Measurements from ENCODE around the gene CD163L1.
"Not testable (repeated sequence)": the region's sequence is repeated elsewhere in the genome, so short reads cannot be mapped to it uniquely, and the experiment has no call there.

The CD163L1 gene

DNA sequence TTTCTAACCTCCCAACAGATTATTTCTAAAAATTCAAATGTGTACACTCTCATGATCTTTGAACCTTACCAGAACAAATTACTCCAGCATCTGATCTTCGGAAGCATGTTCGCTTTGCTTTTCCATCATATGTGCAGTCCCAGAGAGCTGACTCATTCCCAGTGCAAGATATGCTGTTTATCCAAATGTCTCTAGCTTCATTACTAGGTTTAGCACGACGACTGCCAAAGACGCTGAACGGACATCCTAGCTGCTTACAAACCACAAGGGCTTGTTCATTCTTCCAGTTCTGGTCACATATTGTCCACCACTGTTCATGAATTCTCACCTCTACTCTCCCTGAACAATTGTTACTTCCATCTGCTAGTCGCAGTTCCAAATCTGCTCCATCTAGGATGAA is 40.5 kb downstream of the CD163L1 start:
- no peak for DNase-seq

DNA sequence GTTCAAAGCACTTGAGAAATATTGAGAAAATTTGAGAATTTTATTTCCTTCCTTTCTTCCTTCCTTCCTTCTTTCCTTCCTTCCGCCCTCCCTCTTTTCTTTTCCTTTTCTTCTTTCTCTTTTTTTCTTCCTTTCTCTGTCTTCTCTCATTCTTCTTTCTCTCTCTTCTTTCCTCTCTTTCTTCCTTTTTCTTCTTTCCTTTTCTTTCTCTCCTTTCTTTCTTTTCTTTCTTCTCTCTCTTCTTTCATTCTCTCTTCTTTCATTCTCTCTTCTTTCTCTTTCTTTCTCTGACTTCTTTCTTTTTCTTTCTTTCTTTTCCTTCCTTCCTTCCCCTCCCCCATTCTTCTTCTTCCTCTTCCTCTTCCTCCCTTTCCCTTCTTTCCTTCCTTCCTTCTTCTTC is 44.9 kb downstream of the CD163L1 start:
- no peak for DNase-seq

DNA sequence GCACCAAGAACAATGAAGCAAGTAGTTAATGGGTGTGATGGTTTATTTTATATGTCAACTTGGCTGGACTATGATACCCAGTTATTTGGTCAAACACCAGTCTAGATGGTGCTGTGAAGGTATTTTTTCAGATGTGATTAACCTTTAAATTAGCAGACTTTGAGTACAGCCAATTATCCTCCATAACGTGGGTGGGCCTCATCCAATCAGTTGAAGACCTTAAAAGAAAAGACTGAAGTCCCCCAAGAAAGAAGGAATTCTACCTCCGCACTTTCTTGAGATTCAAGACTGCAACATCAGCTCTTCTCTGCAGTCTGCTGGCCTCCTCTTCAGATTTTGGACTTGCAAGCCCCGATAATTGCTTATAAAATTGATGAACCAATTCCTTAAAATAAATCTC is 47.5 kb downstream of the CD163L1 start:
- DNase-seq: no peak

DNA sequence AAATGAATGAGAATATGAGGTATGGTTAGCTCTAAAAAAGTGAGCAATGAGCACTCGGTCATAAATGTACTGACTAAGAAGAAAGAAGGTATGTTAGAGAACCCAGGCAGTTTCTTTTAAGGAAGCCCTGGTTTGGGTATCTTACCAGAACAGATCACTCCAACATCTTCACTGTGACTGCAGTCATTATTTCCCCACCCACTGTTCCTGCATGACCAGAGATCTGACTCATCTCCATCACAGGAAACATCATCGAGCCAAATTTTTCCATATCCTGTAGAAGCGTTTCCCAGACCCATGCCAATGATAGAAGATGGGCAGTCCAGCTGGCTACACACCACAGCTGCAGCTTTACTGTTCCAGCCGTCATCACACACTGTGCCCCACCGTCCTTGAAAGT is 48.0 kb downstream of the CD163L1 start:
- no peak for DNase-seq

DNA sequence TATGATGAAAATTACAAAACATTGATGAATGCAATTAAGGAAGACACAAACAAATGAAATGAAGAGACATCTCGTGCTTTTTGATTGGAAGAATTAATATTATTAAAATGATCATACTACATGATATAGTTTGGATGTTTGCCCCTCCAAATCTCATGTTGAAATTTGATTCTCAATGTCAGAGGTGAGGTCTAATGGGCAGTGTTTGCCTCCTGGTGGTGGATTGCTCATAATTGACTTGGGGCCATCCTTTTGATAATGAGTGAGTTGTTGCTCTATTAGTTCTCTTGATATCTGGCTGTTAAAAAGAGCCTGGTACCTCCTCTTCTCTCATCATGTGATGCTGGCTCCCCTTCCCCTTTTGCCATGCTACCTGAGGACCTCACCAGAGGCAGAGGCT is 56.7 kb downstream of the CD163L1 start:
- DNase-seq: no peak

DNA sequence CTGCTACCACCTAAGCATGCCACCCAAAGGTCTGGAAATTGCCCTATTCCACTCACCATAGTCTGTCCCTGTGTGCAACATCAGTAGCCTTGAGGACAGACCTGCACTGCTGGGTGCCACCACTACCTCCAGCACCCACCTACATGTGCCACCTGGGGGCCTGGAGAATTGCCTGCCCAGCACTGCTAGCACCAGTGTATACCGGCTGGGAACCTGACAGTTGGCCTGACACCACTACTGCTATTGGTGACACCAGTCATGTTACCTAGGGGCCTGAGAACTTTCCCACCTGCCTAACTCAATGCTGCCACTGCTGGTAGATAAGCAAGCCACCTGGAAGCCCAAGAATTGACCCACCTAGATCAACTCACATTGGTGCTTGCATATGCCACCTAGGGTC is 60.8 kb downstream of the CD163L1 start:
- DNase-seq: no peak

DNA sequence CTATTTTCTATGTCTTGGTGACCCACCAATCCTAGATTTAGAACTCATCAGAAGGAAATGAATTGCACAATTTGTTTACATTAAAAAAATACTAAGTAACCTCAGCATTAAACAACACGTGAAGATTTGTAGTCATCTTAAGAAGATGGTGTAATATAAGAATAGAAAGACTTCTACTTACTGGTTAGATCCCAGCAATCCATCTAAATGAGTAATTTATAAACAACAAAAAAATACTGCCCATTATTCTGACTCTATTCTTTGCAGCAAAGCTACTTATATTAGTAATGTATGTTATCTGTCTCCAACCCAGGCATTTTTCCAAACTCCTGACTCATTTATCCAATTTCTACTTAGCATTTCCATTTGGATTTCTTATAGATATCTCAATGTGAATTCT is 67.8 kb downstream of the CD163L1 start:
- DNase-seq: no peak

DNA sequence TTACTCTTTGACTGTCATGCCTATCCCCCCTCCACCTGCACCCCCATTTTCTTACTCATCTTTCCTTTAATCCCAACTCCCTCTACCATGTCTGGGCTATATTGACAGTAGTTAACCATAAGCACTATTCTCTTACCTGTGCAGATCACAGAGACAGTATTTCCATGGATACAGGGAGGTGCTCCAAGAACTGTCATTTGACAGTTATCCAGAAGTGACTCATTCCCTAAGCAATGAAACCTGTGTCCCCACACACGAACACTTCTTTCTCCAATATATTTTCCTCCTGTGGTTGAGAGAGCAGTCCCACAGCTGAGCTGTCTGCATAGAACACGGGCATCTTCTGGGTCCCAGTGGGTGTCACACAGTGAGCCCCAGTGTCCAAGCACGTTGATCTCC is 68.8 kb downstream of the CD163L1 start:
- DNase-seq: no peak

DNA sequence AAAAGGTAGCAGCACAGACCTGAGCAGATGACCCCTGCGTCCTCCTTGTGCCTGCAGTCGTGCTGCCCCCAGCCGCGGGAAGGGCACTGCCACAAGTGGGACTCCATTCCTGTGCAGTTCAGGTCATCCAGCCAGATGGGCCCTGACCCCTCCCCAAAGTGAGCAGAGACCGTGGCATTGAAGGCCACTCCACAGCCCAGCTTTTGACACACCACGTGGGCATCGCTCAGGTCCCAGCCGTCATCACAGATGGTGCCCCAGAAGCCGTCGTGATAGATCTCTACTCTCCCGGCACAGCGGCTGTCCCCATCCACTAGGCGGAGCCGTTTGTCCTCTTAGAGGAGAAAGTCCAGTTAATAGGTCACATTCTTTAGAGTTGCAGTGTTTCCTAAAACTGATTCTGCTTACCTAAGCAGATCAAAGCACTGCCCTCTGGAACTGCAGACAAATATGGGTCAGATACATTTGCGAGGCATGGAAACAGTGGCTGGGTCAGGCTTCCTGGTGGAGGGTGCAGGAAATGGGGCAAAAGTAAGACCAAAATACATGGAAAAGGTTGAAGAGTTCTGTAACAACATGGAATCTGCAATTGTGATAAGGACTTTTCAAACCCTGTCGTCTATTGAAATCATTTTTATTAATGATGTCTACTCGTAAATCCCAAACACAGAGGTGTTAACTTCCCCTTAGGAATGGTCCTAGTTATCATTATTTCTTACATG is 69.4 kb downstream of the CD163L1 start:
- peak; percentile 46 for DNase-seq

DNA sequence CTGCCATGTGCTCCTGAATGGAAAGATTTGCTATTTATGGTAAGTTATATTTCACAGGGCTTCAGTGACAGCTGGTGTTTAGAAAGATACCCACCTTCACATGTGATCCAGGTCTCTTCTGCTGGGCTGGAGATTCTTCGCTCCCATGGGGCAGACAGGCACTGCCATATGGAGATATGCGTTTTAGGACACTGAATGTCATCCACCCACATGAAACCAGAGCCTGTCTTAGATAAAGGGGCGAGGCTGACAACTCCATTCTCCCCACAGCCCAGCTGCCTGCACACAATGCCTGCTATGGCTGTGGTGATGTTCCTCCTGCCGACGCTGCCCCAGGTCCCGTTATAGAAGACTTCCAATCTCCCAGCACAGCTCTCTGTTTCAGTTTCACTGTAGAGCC is 70.7 kb downstream of the CD163L1 start:
- no peak for DNase-seq

DNA sequence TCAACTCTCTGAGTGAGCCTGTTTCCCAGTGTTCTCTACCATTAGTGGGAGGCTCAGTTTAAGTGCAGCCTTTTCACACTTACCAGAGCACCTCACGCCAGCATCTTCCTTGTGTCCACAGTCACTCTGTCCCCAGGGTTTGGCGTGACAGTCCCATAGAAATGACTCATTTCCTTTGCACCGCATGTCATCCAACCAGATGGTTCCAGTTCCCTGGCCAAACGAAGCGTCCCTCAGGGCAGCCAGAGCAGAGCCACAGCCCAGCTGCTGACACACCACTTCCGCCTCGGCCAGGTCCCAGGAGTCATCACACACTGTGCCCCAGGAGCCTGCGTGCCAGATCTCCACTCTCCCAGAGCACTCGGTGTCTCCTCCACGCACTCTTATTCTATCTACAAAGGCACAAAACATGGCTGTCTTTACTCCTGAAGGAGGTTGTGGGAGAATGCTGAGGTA is 74.7 kb downstream of the CD163L1 start:
- no peak for DNase-seq

DNA sequence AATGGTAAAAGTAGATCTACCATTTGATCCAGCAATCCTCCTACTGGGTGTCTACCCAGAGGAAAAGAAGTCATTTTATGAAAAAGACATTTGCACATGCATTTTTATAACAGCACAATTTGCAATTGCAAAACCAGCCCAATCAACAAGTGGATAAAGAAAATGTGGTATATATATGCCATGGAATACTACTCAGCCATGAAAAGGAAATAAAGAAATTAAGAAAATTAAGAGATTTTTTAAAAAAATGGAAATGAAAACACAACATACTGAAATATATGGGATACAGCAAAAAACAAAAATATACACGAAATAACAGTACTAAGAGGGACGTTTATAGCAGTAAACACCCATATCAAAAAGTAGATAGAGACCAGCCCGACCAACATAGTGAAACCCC is 81.2 kb downstream of the CD163L1 start:
- DNase-seq: no peak

DNA sequence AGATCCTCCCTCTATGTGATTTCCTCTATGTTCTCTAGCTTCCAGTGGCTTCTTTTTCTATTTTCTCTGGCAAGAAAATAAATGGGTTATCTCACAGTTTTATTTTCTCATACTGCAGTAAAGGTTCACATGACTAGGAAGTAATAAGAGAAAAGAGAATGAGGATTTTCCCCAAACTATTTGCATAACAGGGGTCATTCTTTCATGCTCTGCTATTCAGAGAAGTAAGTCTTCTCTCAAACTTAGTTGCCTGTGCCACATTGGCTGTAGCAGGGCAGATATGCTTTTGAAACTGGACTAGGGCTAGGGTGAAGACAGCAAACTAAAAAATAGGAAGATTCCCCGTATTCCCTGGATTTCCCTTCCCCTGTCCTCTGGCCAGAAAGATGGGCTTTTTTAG is 82.7 kb downstream of the CD163L1 start:
- no peak for DNase-seq

DNA sequence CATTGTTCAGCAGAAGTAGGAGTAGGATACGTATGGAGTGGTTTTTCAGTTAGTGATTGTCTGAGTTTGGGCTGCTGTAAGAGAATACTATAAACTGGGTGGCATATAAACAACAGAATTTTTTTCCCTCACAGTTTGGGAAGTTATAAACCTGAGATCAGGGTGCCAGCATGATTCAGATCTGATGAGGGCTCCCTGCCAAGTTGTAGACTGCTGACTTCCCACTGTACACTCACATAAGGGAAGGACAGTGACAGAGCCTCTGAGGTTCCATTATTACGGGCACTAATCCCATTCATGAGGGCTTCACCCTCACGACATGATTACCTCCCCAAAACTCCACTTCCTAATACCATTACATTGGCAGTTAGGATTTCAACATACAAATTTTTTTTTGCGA is 89.4 kb downstream of the CD163L1 start:
- no peak for DNase-seq

DNA sequence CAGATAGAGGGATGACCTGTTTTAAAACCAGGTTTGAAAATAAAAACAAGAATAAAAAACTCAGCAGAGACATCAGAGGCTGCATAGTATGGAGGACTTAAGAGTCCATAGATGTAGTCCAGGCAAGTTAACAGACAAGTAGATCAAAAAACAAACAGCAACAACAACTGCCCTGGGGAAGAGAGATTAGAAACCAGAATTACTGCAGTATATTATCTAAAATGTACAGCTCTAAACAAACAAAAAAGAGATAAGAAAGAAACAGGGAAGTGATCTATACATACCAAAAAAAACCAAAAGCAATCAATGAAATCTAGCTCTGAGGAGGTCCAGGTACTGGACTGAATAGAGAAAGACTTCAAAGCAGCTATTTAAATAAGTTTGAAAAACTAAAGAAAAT is 91.3 kb downstream of the CD163L1 start:
- DNase-seq: no peak

DNA sequence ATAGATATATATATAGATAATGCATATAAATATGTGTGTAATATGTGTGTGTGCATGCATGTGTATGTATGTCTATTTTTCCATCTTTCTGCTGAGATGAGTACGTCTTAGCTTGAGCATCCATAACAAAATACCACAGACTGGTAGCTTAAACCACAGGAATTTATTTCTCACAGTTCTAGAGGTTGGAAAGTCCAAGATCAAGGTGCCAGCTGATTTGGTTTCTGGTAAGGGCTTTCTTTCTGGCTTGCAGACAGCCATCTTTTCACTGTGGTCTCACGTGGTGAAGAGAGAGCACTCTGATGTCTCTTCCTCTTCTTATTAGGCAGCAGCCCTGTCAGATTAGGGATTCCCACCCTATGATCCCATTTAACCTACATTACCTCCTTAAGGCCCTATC is 92.8 kb downstream of the CD163L1 start:
- no peak for DNase-seq

DNA sequence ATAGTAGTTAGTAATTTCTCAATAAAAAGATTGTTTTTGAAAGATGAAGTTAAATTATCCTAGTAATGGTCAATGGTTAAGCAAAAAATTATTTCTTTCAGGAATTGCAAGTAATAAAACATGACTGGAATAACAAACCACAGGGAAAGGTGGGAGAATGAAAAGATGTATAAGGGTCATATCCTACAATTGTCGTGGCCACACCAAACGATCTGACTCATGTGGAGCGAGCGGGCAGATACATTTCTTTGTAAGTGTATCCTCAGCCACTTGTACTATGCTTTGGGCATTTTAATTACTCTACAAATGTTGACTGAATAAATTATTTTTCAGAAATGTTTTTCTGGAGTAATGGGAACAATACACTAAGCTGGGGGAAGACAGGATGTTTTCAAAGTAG is 94.5 kb downstream of the CD163L1 start:
- no peak for DNase-seq

DNA sequence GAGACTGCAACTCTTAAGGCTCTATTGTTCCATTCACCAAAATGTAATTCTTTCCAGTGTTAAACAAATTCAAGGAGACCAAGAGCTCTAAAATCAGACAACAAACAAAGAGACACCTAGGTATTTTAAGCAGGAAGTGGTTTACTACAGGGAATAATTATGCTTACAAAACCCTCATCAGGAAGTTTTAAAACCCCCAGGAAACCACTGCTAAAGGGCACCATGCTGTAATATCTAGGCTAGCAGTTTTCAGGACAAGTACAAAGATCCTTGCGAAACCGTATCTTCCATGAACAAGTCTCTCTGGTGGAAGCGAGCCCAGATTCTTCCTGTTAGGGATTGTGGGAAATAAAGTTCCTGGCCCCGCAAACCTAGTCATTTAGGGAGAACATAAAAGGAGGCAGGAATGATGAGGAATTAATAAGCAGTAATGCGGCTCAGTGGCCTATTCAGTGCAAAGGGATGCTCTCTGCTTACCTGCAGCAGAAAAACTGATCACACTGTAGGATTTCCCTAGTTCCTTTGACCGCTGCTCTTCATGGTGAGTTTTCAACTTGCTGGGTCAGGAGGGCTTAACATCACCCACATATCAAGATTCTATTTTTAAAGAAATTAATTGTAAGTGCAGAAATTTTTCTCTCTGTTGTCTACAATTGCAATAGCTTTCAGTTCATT is 97.3 kb downstream of the CD163L1 start:
- no peak for DNase-seq

DNA sequence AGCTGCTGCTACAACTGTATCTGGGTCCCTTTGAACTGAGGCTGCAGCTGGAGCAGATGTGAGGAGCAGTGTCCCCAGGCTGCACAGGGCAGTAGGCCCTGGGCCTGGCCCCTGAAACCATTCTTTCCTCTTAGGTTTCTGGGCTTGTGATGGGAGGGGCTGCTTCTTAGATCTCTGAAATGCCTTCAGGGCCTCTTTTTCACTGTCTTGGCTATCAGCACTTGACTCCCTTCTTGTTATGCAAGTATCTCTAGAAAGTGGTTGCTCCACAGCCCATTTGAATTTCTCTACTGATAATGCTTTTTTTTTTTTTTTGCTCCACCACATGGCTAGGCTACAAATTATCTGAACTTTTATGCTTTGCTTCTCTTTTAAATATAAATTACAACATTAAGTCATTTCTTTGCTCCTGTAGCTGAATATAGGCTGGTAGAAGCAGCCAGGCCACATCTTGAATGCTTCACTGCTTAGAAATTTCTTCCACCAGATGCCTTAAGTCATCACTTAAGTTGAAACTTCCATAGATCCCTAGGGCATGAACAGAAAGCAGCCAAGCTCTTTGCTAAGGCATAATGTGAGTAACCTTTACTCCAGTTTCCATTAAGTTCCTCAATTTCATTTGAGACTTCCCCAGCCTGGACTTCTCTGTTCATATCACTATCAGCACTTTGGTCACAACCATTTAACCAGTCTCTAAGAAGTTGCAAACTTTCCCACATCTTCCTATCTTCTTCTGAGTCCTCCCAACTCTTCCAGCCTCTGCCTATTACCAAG is 98.9 kb downstream of the CD163L1 start:
- DNase-seq: no peak

DNA sequence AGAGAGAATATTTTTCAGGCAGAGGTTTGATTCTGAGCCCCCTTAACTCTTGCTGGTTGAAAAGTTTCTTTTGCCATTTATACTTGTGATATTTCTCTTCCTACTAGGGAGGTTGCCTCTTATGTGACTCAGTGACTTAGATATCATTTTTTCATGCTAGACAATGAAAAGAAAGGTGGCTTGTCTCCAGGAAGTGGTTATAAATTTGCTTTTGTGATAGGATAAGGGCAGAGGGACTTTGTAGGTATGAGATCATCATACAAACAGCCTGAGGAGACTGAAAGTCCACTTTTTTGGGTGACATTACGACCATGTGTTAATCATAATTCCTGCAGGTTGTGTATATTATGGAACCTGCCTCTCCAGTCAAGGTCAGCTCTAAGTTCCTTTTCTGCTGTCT is 104.3 kb downstream of the CD163L1 start:
- no peak for DNase-seq

DNA sequence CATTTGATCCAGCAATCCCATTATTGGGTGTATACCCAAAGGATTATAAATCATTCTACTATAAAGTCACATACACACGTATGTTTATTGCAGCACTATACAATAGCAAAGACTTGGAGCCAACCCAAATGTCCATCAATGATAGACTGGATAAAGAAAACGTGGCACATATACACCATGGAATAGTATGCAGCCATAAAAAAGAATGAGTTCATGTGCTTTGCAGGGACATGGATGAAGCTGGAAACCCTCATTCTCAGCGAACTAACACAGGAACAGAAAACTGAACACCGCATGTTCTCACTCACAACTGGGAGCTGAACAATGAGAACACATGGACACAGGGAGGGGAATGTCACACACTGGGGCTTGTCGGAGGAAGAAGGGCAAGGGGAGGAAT is 106.2 kb downstream of the CD163L1 start:
- DNase-seq: not testable (repeated sequence)

DNA sequence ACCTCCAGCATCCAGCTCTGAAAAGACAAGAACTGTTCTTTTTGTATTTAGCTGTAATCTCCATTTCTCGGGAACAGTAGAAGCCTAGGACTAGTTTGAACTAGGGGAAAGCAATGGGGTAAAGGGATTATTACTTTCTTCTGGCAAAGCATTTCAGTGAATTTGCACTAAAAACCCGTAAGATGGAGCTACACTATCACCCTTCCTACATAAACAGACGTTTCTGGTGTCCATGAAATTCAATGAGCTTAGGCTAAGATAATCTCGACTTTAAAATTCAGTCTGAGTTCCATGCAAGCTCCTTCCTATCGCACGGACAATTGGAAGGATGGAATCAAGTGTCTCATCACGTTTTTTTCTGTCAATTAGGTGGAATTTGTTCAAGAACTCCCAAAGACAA is 116.0 kb downstream of the CD163L1 start:
- no peak for DNase-seq

DNA sequence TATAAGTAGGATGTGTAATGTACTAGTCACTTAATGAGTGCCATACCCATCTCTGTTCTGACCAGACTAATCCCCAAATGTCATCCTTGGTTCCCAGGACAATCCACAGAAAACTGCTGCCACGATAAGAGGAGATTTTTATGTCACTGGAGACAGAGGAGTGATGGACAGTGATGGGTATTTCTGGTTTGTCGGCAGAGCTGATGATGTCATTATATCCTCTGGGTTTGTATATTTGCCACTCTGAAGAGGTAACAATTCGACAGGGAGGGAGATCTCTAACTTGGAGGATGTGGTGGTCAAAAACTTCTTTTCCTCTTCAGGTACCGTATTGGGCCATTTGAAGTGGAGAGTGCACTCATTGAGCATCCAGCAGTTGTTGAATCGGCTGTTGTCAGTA is 119.8 kb downstream of the CD163L1 start:
- no peak for DNase-seq

DNA sequence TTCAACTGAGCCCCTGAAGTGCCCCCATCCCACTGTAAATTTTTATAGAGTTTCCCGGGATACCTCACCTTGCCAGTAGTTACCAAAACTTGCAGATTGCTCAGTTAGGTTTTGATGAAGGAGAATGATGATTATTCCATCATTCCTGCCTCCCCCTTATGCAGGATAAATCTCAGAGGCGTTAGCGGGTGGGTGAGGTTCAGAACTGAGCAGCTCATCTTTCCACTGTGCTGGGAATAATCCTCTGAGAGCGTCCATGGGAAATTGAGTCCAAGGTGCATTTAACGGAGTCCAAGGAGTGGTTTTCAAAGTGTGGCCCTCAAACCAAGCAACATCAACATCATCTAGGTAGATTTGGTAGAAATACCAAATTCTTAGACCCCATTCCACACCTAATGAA is 121.4 kb downstream of the CD163L1 start:
- DNase-seq: no peak
